Suppressor macrophage treated with lipopolysaccharide for 4 hours (primary cell): Measurements from ENCODE around the gene CCDC85C.

Experiments used
- DNase-seq: peaks from one replicate; pipeline ENCODE4 v3.0.0-alpha.2; 2020

The CCDC85C gene

DNA sequence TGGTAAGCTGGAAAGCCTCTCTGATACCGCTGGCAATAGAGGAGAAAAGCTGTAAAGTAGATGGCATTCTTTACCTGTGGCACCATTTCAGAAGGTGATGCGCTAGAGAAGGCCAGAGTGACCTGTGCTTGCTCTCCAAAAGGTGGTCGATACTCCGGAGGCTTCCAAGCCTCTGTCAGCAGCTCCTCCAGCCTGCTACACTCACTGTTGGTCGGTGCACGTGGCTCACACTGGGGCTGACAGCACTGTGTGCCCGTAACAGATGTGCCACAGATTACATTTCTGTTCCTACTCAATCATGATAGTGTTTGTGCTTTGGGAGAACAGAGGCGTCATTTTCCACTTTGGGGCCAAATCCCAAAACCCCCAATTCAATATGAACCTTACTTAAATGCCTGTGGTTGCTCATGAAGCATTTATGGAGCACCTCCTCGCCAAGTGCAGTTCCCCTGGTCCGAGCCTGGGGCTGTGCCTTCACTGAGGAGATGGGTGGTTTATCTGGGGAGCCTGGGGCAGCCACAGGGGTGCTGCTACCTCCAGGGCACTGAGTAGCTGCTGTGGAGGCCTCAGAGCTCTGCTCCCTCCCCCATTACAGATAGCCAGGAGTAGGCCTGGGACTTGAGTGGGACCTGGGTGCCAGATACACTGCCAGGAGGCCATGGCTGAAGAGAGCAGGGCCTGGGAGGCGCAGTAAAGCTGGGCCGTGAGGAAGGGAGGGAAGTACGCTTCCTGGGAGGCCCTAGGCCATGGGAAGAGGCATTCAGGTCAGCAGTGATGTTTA lies 96.0 kb downstream of the CCDC85C start:
- DNase-seq: no peak

DNA sequence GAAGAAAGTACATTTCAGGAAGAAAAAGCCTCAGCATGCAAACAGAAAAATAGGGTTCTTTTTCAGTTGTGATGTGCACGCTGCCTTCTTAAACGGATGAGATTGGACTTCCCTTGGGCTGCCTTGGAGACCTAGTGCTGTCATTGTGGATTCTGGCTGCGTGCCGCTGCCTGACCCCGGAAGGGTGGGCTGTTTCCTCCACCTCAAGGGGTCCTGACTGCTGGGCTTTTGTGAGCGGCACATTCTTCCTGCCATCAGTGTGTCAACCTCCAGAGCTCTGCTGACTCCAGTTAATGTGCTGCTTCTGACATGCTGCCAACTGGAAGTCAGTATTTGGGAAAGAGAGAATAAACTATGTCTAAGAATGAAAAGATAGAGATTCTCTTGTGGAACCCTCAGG lies 97.7 kb downstream of the CCDC85C start:
- DNase-seq: no peak

DNA sequence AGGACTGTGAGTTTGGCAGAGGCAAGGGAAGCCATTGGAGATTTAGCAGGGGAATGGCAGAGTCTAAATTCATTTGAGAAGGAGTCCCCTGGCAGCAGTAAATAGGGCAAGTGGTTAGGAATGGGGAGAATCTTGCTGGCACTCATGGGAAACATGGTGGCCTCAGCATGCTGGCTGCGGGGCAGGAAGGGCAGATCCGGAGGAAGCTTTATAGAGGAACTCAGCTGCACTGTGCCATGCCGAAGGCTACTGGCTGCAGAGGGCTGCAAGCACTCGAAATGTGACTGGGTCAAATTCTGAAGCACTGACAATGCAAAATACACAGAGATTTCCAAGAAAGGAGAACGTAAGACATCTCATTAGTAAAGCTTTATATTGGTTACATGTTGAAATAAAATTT lies 98.9 kb downstream of the CCDC85C start:
- DNase-seq: no peak

DNA sequence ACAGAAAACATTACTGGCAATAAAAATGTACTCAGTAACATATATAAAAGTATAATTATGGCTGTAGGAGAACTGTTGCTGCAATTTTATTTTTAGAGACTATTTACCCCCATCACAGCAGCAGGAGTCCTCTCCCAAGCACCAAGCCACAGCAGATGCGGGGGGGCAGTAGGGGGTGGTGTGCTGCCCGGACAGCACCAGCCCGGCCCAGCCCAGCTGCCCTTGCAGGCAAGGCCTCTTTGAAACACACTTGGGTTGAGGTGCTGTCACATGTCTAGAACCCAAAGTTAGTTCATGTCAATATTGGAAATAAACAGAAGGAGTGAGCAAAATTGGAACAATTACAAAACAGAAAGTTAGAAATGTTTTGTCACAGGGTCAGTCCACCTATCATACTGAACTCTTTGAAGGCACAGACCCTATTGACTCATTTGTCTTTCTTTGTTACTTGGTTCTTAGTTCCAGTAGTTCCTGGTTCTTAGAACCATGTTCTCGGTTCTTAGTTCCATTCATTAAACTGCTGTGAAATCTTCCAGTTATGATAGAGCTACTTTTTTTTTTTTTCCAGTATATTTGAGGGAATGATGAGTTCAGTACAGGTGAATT lies 100.1 kb downstream of the CCDC85C start:
- DNase-seq: no peak

DNA sequence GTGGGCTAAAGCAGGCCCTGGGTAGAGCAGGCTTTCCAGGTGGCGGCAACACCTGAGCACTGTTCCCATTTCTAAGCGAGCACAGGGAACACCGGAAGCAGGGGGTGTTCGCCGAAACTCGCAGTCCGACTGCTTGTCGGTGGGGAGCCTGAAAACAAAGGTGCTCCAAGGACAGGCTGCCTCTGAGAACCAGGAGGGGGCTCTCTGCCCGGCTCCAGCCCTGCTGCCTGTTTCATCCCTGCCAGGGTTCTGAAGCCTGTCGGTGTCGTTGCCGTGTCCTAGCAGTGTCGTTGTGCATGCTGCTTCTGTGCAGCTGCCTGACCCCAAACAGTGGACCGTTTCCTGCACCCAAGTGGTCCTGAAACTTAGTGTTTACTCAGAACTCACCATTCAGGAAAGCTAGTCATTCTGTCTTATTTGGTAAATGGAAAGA lies 101.0 kb downstream of the CCDC85C start:
- DNase-seq: no peak

DNA sequence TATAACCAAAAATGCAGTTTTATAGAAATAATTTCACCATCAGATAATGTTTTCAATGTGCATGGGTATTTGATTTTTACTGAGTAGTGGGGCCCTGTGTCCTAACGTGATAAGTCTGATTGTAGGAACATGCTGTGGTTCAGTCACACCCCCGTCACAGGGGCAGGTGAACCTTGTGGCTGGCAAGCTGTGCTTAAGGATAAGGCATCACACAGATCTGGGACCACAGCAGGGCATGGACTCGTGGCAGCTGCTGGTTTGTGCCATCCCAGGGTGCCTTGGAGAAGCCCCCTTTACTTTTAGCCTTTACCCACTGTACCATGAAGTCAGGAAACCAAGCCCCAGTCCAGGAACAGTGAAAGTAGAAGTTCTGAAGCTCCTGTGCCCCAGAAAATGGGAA lies 106.1 kb downstream of the CCDC85C start:
- DNase-seq: no peak

DNA sequence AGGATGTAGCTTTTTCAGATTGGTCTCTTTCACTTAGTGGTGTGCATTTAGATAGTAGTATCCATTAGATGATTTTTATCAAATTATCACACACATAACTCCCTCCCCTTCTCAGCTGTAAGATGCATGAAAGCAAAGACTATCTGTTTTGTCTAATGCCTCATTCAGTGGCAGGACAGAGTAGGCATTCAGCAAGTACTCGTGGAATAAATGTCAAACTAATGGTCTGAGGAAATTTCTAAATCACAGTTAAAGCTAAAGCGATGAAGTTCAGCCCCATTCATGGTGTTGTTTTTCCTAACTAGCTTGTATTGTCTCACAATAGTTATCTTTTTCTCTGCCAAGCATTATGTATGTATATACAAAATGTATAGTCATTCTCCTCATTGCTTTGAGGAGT lies 106.7 kb downstream of the CCDC85C start:
- no peak for DNase-seq

DNA sequence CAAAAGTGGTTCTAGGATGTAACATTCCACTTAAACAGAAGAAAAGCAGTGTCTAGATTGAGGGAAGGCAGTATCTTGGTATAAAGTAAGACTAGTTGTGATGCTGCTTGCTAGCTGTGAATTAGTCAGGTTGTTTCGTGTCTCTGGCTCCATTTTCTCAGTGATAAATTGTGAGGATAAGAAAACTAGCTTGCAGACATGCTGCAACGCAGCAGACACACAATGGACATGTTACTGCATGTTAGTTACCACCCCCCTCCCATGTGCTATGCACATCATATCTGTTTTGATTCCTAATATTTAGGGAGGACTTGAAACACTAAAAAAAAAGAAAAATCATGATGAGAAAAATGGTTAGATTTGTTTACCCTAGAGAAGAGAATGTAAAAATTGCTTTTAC lies 119.9 kb downstream of the CCDC85C start:
- DNase-seq: no peak

DNA sequence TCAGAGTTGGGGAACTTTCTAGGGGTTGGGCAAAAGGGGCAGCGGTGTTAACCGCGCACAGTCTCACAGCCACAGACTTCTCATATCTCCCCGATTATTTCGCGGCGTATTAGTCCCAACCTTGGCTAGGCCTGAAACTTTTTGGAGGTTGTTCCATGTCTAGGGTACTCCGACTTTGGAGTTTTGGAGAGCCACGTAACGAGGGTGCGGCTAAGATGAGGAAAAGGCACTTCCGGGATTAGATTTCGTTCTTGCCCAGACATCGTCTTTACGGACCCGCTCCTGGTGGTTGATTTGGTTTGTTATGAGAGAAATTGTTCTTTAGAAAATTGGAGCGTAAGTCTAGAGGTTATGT lies 122.3 kb downstream of the CCDC85C start:
- DNase-seq: peak; percentile 61

DNA sequence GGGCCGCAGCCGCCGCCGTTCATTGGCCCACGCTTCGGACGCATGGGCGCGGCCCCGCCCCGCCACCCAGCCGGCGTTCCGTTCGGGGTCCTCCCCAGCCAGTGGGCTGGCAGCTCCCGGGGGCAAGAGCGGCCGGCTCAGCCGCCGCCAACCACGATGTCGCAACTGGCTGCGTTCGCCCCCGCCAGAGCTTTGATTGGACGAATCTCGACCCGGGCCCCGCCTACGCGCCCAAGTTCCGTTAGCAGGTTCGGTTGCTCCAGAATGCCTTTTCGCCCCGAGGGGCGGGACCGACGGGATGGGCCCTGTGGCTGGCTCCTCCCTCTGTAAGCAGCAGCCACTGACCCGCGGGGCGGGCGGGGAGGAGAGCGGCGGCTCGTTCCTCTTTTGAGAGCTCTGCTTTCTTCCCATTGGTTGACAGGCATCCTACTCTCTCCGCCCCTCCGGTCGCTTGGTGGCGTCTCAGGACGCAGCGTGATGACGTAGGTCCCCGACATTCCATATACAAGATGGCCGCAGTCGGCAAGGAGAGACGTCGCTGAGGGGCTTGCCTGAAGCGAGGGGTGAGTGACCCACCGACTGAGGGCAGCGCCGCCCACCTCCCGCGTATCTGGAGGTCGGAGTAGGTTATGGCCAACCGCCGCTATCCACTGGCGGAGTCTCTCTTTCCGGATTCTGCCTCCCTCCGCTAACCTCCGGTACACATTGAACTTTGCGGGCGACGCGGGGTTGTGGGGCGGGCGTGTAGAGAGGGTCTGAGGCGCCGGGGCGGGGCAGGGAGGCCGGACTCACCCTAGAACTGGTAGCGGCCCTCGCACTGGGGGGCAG lies 122.9 kb downstream of the CCDC85C start, which contains the start of gene CCNK:
TSS of gene CCNK (plus strand) at position 493 of the 828 bp plus-strand sequence. CDS start 11,269 bp downstream, outside the sequence.
- peak; percentile 100 for DNase-seq

DNA sequence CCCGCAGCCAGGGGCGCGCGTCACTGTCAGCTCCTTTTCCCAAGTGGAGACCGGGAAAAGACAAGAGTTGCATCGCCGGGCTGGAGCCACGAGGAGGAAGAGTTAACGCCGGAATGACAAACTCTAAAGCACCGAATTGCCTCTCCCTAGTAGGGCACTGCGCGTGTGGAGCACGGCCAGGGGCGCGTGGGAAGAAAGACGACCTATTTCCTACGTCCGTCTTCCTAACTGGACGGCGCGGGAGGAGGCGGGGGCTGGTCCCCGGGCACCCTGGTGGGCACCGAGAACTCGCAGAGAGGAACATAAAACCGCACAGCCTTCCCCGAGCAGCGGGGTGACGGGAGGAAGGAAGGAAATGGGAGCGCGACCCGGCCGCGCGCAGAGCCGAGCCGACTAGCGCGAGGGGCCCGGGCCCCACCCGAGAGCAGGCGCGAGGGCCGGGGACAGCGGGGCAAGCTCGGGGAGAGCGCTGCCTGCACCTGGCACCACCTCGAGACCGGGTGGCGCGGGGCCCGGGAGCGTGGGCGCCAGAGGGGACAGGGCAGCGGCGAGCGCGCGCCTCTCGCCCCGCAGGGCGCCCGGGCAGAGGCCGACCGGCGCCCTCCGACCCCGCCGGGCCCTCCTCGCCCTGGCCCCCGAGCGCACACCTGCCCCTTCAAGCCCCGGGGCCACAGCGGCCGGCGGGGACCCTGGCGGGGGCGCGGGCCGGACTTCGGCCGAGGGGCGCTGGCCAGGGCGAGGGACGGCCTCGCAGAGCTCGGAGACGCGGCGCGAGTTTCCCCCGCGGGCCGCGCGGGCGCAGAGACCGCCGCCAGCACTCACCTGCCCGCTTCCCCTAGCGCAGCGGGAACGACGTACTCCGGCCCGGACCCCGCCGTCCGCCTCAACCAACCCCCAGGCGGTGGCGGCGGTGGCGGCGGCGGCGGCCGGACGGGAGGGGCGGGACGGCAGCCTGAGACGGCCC lies 123.8 kb downstream of the CCDC85C start, which contains the start of gene SETD3:
TSS of gene SETD3 (minus strand) at position 954 of the 964 bp plus-strand sequence. CDS start 15,054 bp downstream, outside the sequence.
- peak; percentile 86 for DNase-seq

DNA sequence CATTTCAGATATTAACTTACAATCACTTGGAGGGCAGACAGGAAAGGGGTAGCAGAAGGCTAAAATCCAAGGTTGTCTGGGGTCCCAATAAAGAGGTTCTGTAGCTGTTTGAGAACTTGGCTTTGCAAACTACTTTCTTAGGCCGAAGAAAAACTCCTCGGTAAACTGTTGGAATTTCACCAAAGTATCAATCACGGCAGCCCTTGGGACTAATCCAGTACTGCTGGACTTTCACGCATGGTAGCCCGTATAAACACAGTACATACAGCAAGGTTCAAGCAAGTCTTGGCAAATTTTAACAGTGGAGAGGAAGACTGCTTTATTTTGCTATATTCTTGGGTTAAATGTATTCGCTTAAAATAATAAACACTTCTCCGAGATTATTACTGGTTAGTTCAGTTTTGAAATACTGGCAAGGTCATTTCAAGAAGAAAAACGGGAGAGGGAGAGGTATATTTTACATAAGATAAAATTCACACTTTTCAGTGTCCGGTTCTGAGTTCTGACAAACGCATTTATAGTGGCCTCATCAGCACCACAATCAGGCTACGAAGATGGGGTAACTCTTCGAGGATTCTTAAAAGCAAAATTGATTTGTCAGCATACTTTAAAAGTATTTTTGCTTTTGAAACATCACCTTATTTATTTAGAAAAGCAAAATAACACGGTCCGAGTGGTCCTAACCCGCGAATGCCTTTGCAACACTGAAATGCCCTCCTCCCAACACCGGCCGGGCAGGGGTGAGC lies 124.7 kb downstream of the CCDC85C start:
- no peak for DNase-seq

DNA sequence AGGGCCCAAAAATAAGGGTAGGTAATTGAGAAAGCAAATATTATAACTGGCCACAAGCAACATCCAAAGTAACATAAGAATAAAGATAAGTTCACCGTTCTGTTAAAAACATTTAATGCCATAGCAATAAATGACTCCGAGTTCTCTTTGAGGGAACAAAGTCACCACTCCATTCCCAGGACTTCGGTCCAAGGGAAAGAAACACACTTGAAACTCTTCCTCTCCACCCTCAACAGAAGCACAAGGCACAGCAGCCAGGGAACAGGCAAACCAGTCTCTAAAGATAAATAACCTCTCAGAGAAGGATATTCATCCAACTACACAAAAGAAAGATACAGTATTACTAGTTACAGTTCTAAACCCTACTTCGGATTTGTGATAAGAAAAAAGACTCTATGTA lies 125.9 kb downstream of the CCDC85C start:
- no peak for DNase-seq

DNA sequence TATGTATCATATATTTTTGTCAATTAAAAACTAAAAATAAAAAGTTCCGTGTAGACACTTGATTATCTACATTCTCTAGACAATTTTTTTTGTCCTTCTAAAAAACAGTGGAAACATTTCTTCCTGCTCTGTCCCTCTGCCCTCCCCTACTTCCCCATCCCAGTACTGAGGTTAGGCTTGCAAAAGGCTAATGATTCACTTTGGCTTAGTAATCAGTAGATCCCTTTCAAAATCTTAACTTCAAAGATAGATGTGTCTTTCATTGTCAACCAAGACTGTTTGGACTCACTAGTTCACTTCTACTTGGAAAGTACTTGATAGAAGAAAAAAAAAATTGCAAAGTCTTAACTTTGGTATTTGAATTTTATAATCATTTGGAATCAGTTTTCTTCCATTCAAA lies 127.1 kb downstream of the CCDC85C start:
- peak; percentile 80 for DNase-seq

DNA sequence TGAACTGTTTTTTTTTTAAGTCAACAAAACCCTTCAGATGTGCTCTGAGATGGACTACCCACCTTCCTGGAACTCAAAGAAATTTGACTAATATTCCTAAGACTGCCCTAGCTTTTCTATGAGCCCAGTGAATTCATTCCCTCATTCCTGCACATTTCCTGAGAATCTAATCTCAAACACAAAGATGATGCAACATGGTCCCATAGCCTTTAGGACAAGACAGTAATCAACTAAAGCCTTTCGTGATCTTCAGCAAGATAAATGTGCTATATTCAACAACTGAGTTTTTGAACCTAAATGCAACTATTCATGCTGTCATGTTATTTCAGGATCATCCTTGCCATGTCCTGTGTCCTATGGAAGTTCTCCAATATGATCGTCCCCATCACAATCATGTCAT lies 128.3 kb downstream of the CCDC85C start:
- no peak for DNase-seq

DNA sequence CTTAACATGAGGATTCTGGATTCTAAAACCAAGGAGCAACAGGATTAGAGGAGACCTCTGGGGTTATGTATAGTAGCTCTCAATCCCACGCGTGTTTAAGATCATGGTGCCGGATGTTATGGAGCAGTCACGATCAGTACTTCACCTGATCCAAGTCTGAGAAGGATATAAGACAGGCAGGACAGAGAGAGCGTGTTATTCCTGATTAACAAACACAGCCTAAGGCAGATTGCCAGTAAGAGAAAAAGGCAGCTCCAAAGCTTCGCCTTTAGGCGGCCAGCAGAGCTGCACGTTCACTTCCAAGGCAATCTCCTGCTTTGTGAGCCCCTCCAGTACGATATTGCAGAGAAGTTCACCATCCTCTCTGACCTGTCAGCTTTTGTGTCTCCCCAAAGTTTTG lies 128.8 kb downstream of the CCDC85C start:
- DNase-seq: no peak

DNA sequence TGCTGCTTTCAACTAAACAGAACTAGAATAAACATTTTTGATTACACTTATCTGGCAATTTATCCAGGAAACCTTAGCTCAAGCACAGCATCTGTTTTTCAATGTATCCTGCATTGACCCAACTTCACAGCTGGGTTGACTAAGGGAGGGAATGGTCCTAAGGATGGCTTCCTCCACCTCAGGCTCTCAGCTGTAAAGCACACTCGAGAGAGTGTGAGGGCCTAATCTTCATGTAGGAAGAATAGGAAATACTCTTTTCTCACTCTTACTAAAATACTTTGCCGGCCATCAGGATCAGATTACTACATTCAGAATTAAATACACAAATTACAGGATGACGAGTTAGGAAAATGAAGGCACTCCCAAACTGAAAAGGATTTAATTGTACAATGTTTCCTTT lies 130.5 kb downstream of the CCDC85C start:
- DNase-seq: no peak

DNA sequence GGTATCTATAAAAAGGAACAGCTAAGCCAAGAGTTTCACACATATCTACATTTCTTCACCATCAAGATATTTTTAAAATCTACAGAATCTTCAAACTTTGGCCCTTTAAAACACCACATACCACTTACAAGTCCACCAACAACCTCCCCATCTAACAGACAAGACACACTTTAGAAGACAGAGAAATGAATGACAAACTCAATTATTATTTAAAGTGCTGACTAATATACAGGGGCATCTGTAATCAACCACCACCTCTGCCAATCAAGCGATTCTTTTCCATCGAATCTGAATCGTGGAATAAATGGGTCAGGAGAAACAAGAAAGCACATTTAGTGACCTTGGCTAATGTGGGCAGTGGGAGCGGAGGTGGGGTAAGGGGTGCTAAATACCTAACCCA lies 131.1 kb downstream of the CCDC85C start:
- DNase-seq: no peak

DNA sequence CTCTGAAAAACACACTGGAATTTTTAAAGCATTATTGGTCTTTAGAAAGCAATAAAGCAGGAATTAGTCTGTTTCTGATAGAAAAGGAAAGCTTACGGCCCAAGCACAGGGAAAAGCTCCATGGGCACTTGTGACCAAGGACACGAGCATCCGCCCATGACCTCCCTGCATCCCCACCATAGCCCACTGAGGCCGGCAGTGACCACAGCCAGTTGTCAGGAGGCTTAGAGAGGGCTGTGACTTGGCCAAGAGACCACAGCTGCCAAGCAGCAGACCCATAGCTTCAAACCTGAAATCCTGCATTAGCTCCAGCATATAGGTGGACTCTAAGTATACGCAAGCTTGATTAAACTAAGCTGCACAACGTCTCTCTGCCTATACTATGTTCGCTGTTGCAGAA lies 132.3 kb downstream of the CCDC85C start:
- no peak for DNase-seq

DNA sequence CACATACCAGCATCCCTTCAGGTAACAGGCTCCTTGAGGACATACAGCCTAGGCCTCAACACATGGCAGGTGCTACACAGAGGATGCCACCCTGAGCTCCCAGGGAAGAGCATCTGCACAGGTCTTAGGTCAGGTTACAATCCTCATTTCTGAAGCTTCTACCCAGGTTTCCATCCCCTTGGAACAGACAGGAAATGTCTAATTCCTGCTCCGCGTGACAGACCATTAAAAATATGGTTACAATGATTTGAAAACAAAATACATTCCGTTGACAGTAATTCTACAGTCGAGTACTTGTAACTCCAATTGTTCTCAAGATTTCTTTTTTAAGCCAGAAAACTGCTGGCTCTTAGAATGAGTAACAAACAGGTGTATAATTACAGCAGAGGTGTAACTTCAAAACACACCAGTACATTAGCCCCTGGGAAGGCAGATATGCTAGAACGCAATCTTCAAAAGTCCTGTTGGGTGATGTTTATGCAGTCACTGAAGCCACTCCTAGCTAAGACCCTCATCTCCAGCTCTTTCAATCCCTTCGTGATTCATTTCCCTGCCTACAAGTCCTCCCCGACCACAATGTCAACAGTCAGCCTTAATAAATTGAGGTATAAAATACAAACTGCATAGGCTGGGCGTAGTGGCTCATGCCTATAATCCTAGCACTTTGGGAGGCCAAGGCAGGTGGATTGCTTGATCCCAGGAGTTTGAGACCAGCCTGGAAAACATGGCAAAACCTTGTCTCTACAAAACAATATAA lies 135.0 kb downstream of the CCDC85C start:
- no peak for DNase-seq

DNA sequence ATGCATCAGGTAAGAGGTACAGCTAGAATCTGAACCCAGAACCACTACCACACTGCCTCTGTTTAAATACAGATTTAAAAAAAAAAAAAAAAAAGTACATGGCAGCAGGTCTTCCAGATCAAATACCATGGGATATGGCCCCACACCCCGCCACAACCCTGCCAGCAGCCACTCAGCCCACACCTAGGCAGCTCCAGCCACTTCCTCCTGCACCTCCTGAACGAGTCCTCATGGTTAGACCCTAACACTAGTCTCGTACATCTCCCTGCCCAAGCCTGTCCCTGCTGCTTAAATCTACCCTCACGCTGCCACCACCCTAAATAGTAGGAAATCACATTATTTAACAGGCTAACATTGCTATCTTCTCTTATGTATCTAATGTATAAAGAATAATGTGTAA lies 135.9 kb downstream of the CCDC85C start:
- DNase-seq: no peak
